ENCODE data around the gene CHPF2.

CHPF2 gene

DNA sequence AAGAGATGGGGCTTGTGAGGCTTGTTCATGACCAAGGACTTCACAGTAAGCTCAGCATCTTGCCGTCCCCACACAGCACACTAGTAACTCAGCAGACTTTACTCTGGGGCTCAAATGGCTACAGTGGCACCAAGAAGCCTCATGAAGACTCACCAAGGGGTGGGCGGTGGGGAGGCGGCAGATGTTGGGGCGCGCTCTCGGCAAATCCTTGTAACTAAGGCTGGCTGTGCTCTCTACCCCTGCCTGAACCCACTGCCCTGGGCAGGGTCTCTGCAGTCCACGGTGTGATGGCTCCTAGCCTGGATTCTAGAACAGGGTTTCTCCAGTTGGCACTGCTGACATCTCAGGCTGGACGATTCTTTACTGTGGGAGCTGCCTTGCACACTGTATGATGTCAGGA lies 28.6 kb downstream of the CHPF2 start:
- no peak for DNase-seq (ENCODE audit: low read depth)

DNA sequence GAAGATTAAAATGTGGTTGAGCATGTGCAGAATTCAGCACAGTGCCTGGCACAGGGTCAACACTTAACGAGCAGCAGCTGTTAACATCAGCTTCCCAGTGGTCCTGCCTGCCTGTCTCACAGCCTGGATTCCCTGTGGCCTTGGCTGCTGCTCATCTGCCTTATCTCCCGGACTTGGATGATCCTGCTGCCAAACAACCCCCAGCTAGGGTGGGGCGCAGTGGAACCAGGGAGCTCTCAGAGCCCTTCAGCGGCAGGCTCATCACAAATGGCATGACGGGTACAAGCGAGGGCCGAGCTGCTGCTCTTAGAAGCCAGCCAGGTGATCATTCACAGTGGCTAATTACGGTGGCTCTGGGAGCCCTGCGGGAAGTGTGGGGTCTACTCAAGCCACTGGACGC lies 29.2 kb downstream of the CHPF2 start:
- DNase-seq (ENCODE audit: low read depth), result no peak

DNA sequence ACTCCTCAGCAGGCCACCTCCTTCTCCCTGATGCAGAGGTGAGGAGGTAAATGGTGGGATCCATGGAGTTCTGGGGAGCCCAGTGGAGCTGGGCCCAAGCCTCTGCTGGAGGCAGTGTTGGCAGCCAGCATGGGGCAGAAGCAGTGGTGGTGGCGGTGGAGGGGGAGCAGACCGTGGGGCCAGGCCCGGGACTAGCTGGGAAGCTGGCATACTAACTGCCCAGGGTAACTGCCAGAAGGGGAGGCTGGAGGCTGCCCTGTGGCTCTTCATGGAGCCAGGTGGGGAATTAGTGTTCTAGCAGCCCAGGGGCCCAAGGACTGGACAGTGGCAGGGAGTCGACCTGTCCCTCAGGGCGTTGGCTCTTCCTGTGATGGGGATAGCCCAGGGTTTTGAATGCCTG lies 32.3 kb downstream of the CHPF2 start:
- DNase-seq (ENCODE audit: low read depth), result no peak

DNA sequence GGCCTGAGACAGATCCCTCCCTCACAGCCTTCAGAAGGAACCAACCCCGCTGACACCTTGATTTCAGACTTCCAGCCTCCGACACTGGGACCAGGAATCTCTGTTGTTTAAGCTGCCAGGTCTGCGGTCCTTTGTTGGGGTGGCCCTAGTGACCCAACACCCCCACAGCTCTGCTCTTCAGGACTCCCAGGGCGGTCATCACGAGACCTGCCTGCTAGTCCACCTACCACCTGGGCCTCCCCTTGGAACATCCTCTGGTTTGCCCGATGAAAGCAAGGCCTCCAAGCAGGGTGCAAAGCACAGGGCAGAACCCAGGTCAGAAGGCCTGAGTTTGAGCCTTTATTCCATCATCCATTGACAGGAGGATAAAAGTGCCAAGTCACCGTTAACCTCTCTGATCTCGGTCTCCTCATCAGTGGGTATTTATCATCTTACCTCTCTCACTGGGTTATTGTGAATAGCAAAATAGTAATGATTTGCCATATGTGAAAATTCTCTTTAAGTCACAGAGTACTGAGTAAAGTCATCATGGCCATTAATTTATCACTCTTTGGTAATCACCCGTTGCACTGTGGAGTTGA lies 33.2 kb downstream of the CHPF2 start:
- DNase-seq (ENCODE audit: low read depth), result no peak

DNA sequence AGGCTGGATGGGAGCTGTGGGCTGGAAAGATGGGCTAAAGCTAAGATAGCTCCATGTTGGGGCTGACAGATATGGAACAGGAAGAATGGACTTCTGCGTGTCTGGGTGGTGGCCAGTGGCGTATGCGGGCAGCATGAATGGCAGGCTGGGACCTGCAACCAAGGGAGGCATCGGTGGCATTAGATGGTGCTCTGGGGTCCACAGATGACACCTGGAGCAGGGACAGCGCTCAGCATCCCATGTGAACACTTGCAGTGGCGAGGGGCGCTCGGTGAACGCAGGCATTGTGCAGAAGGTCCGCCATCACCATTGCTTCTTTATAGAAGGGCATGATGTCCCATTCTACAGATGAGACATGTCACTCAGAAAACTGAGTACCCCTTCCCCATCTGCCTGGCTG lies 37.2 kb downstream of the CHPF2 start:
- DNase-seq (ENCODE audit: low read depth), result no peak

DNA sequence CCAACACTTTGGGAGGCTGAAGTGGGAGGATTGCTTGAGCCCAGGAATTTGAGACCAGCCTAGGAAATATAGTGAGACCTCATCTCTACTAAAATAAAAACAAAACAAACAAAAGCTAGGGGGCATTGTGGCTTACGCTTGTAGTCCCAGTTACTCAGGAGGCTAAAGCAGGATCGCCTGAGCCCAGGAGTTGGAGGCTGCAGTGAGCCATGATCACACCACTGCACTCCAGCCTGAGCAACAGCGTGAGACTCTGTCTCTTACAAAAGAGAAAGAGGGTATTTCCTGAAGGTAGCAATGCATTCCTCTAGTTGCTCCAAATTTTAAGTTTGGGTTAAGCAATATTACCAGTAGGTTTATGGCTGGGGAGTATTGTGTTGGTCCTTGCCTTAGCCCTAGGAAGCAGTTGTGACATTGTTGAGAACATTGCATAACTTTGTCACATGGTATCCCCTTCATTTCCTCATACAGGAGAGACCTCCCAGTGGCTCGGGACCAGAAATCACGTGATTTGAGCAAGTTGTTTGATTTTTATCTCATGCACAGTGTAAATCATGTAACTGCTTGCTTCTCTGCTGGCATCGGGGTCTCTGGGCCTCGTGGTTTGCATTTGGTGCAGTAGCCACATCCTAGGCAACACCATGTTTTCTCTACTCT lies 39.5 kb downstream of the CHPF2 start:
- no peak for DNase-seq (ENCODE audit: low read depth)

DNA sequence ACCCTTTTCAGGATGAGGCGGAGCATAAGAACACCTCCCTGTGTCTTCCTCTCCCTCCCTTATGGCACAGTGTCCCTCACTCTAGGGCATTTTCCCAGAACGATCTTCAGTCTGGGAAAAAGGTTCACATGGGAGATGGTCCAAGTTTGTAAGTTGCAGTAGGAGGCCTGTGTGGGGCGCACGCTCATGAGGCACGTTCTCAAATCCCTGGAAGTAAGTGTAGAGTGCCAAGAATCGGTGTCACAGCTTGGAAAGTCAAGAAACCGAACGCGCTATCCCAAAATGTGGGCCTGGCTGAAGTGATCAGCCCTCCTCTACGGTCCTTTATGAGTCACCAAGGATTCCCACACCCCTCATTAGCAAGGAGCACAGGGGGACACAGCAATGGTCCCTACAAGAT lies 40.1 kb downstream of the CHPF2 start:
- no peak for DNase-seq (ENCODE audit: low read depth)

DNA sequence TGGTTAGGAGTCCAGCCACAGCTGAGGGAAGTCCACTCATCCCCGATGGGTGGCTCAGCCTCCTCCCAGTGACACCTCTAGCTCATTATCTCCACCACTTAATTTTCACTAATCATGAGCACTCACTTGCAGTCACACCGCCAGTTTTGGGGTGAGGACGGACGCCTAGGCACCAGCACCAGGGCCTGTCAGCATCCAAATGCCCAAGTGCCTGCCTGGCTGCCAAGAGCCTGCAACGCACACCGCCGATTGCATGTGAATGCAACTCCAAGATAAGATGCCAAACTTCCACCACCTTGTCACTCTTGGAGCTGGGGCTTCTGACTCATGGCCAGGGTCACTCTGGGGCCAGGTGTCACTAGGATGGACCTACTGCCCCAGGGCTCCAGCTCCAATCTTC lies 40.6 kb downstream of the CHPF2 start:
- no peak for DNase-seq (ENCODE audit: low read depth)

DNA sequence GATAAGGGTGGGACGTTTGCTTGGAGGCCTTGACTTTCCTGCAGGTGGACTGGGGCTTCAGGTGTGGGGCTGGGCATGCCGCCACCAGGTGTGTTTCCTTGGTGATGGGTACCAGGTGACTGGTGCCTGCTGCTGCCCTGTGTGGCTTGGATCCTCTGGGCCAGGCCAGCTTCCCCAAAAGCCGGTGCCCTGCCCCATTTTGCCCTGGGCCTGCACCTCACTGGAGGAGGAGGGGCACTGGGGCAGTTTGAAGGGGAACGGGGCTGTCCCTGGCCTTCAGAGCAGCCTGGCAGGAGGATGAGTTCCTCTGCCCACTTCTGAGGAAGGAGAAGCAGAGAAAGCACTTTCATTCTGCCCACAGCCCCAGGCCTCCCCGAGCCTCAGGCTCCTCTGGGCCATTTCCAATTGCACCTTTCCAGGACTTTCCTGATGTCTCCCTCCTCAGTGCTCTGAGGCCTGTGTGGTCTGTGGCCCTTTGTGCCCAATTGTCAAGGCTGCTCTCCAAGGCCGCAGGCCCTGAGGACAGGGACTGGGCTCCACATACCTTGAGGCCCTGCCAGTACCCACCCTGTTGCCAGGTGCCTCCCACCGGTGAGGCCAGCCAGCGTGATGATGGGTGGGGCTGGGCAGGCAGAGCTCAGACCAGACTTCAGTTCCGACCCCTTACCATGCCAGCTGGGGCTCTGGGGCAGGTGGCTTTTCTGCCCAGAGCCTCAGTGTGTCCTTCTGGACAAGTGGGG lies 41.5 kb downstream of the CHPF2 start:
- no peak for DNase-seq (ENCODE audit: low read depth)

DNA sequence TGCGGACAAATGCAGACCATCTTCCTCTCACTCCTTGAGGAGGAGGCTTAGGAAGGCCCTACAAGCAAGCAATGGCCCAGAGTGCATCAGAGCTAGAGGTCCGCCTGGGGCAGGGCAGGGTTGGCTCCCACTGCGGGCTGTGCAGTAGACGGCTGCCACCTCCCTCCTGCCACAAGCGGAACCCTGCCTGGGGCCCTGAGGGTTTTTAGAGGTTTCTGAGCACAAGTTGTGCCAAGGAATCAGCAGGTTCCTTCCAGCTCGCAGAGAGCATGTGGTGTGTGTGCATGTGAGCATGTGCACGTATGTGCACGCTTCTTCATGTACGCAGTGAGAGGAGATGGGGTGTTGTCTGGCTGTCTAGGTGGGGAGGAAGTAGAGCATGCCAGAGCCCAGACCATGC lies 42.1 kb downstream of the CHPF2 start:
- DNase-seq (ENCODE audit: low read depth), result no peak

DNA sequence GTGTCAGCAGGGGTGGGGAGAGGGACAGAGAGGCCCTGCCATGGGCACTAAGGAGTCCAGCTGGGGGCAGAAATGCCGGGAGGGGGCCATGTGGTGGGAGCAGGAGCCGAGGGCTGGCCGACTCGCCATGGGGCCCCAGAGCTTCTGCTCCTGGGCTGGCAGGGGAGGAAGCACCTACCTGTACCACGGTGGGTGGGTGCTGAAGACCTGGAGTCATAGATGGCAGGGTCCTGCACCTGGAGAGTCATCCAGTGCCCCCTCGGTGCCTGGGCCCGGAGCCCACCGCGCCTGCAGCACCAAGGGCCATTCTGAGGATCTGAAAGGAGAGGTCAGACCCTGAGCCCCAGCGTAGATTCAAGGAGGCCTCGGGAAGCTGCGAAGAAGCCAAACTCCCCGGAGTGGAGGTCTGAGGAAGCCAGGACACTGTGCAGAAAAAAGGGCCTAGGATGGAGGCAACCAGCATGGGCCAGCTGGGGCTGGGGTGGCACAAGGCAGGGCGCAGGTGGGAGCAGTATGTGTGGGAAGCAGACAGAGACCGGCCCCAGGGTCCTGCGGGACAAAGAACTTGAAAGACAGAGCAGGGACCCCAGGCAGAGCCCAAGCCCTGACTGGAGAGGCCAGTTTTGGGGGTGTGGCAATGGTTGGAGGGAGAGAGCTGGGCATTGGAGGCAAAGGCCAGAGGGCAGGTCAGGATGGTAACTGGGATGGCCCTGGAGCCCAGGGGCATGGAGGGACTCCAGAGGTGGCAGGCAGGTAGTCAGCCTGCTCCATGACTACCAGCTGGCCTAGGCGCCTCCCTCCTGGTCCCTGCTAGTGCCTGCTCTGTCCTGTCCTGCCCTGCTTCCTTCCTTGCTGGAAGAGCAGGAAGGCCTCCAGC lies 42.9 kb downstream of the CHPF2 start:
- no peak for DNase-seq (ENCODE audit: low read depth)

DNA sequence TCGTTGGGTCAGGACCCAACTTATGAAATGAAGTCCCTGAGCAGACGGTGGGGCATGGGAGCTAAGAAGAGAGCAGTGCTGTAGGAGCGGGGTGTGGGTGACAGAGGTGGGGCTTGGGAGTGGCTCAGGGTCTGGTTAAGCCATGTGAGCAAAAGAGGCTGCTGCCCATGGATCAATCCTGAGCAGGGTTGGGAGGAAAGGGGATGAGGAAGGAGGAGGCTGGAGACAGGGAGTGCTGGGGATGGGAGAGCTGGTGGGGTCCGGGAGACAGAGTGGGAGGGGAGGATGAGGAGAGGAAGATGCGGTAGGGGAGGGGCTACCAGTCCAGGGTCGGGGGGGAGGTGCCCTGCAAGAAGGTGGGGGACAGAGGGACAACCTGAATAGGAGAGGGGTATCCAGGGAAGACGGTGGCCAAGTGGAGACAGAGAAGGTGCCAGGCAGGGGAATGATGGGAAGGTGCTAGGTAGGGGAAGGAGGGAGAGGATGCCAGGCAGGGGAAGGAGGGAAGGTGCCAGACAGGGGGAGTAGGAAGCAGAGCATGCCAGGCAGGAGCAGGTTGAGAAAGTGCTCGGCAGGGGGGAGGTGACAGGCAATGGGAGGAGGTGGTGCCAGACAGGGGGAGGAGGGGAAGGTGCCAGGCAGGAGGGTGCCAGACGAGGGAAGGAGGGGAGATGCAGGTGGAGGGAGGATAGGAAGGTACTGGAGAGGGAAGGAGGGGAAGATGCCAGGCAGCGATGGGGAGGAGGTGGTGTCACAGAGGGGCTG lies 43.7 kb downstream of the CHPF2 start:
- DNase-seq (ENCODE audit: low read depth), result no peak

DNA sequence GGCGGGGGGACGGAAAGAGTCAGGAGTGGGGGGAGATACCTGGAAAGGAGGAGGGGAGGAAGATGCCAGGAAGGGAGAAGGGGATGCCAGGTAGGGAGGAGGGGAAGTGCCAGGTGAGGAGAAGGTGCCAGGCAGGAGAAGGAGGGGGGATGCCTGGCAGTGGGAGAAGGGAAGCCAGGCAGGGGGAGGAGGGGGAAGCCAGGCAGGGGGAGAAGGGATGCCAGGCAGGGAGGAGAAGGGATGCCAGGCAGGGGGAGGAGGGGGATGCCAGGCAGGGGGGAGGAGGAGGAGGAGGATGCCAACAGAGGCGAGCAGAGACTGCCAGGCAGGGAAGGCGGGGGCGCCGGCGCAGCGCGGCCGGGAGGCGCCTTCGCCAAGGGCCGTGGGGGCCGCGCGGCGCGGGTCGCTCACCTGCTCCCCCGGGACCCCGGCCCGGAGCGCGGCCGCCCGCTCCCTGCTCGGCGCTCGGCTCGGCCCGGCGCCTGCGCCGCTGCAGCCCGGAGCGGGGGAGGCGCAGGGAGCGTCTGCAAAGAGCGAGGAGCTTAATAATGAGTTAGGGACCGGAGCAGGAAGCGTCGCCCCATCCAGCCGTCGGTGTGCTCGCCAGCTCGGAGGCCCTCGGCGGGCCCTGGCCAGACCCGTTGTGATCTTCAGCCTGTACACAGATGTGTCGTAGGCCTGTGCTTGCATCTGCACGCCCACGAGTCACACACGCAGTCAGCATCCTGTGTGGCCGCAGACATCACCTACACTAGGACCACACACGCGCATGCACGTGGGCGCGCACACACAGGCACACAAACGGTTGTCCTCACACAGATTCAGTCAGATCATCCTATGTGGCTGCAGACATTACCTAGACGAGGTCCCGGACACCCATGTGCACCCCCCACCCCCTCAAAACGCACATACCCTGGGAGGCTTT lies 44.6 kb downstream of the CHPF2 start:
- no peak for DNase-seq (ENCODE audit: low read depth)

DNA sequence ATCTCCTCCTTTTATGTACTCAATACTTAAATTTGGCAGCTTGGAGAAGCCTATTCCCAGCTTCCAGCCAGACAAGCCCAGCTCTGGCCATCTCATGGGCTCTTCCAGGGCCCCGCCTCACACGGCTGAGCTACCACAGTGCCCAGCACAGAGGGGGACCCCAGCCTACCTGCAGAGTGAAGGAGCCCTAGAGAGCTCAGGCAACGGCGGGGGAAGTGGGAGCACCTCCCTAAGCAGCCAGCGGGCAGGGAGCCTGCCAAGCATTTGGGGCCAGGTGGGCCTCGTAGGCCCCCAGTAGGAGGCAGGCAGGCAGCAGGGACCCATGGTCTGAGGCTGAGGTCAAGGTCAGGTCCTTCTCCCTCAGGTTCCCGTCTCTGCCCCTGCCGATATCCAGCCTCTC lies 45.3 kb downstream of the CHPF2 start:
- DNase-seq (ENCODE audit: low read depth), result no peak

DNA sequence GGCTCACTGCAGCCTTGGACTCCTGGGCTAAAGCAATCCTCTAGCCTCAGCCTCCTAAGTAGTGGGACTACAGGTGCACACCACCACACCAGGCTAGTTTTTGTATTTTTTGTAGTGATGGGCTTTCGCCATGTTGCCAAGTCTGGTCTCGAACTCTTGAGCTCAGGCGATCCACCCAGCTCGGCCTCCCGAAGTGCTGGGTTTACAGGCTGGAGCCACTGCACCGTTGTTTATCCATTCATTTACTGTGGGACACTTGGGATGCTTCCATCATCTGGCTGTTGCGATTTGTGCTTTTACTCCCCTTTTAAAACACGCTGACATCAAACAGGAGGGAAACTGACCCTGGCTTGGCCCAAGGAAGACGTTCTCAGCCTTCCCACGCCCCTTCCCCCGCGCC lies 46.7 kb downstream of the CHPF2 start:
- no peak for DNase-seq (ENCODE audit: low read depth)

DNA sequence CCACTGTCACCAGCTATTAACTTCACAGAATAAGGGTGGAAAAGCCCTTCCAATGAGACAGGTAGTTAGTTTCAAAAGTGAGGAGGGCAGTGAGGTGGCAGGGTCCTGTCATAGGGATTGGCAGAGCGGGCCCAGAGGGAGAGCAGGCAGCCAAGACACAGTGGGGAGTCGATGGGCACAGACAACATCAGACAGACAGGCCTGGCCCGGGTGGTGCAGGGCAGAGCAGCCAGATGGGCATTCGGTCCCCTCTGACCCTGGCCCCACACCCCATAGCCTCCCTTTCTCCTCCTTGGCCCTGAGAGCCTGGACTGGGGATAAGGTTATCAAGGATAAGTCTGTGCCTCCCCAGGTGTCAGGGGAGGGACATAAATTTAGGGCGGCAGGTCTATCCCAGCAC lies 47.6 kb downstream of the CHPF2 start:
- no peak for DNase-seq (ENCODE audit: low read depth)

DNA sequence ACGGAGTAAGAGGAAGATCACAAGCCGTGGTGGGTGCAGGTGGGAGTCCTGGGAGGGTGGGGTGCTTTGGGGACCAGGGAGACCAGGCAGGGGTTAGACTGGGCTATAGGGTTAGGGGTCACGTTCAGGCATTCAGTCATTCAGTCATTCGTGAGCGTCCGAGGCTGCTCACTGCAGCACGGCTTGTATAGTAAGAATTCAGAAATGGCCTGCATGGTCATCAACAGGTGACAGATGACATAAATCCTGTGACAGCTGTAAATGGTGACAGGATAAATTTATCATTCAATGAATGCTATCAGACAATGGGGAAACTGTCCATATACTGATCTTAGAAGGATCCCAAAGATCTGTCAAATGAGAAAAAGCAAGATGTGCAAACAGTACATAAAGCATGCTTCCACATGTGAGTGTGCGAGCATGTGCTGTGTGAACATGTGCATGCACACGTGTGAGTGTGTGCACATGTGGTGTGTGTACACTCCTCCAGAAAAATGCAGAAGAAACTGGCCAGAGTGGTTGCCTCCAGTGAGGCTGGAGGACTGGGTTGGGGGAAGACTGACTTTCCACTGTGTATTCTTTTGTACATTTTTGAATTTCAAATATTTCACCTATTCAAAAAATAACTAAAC lies 48.2 kb downstream of the CHPF2 start:
- no peak for DNase-seq (ENCODE audit: low read depth)

DNA sequence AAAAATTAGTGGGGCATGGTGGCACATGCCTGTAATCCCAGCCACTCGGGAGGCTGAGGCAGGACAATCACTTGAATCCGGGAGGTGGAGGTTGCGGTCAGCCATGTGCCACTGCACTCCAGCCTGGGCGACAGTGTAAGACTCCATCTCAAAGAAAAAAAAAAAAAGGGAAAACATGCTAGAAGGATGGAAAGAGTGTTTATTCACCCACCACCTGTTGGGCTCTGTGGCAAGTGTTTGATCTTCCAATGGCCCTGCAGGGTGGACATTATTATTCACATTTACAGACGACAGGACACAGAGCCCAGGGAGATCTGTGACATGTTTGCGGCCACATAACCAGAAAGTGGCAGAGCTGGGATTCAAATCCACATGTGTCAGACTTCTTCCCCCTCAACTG lies 49.4 kb downstream of the CHPF2 start:
- no peak for DNase-seq (ENCODE audit: low read depth)

DNA sequence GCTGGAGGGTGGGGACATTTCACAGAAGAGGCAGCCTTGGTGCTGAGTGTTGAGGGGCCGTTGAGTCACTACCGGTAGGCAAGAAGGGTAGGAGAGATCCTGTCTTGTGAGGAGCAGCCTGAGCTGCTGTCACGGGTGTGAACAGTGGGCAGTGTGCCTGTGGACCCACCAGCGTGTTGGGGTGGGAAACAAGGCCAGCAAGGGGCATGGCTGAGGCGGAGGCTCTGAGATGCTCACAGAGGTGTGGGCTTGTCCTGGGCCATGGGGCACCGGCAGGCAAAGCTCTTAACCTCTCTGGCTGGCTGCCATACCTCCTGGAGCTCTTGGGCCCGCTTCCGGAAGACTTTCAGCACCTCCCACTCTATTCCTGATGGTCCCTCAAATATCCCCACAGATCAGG lies 49.8 kb downstream of the CHPF2 start:
- no peak for DNase-seq (ENCODE audit: low read depth)

DNA sequence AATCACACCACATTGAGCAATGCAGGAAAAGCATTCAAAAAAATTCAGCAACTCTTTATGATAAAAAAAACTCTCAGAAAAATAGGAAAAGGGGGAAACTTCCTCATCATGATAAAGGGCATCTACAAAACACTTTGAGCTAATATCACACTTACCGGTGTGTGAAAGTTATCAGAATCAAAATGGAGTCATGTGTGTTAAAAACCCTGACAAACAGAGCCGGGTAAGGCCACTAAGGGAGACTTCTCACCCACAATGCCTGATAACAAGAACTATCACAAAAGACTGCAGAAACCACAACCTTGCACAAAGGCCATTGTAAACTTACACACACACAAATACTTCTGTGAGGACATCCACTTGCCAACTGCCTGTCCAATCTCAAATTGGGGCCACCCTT lies 51.0 kb downstream of the CHPF2 start:
- no peak for DNase-seq (ENCODE audit: low read depth)

All from T-helper 22 cell (primary cell).